Stimulated activated CD4-positive, alpha-beta T cell treated with anti-CD3 and anti-CD28 coated beads, Interleukin-12 subunit alpha, Interleukin-12 subunit beta, amount 100 ng/mL, for 24 hours (primary cell): ENCODE measurements around the gene HRAS.

ENCODE experiments used
- DNase-seq, 2 experiments: peaks; one replicate each; pipeline ENCODE4 v3.0.0-alpha.2; 2020; ENCODE audit warnings: low read depth in 2 of 2

The HRAS gene

DNA sequence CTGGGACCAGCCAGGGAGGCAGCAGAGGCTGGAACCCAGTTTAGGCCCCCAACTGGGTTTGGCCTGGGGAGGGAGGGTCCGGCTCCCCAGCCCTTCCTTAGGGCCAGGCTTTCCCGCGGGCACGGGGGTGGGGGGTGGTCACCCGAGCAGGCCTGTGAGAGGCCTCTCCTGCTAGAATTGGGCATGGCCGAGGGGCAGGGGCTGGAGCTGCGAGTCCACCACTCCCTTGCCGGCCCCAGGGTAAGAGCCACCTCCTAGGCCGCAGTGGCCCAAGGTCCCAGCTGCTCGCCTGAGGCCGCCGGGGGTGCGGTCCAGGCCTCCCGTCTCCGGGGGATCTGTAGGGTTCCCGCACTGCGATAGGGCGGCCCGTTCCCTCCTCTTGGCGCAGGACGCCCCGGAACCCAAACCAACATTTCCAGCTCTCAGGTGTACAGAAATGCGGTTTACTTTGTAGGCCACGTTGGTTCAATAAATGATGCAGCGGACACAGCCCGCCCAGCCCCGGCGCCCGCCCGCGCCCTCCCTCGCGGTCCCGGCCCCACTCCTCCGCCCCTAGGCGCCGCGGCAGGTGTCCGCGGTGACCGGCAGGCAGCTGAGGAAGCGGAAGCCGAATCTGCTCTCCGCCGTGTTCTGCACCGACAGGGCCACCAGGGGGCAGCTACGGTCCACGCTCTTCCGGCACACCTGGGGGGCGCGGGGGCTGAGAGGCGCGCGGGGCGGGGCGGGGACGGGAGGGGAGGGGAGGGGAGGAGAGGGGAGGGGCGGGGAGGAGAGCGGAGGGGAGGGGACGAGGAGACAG, 19.3 kb upstream of the HRAS start:
- peak in 1 of 2 experiments; percentile 60 for DNase-seq

DNA sequence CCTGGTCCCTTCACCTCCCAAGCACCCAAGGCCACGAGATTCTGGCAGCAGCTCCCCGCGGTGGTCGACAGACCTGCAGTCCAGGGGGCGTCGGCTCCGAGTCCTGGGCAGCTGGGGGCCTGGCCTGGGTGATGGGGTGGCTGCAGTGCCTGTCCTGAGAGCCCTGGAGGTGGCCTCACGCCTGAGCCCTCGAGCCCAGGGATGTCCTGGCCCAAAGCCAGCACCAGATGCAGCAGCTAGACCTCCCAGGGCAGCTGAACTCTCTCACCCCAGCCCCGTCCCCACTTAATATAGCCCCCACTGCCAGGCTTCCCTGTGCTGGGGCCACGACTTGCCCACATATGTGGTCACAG, 18.6 kb upstream of the HRAS start:
- DNase-seq = no peak

DNA sequence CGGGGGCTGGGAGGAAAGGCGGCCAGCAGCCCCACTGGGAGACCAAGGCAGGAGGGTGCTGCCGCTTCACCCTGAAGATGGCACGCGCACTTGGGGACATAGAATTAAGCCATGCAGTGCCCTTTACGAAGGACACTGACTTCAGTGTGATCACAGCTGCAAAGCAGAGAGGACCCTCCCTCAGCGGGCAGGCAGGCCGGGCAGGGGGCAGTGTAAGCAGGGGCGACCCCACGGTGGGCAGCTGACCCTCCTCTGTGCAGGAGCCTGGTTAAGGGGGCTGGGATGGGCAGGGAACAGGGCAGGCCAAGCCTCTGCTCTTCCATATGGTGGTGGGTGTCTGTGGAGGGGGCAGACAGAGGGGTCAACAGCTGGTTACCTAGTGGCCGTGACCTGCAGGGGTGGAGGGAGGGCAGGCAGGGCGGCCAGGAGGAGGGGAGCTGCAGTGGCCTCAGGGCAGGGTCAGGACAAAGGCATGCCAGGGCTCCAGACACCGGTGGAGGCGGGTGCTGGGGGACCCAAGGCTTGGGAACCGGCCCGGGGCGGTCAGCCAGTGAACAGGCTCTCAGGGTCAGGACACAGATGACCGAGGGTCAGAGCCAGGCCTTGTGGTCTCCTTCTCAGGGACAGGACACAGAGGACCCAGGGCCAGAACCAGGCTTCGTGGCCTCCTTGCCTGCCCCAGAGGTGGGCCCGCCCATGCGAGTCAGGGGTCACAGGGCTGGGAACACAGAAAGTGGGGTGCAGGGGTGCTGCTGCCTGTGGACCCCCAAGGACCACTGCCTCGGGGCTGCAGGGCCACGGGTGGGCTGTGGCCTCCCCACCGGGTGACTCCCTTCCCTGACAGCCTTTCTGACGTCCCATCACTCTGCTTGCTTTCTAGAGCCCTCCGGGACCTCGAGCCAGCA, 18.0 kb upstream of the HRAS start:
- DNase-seq = no peak

DNA sequence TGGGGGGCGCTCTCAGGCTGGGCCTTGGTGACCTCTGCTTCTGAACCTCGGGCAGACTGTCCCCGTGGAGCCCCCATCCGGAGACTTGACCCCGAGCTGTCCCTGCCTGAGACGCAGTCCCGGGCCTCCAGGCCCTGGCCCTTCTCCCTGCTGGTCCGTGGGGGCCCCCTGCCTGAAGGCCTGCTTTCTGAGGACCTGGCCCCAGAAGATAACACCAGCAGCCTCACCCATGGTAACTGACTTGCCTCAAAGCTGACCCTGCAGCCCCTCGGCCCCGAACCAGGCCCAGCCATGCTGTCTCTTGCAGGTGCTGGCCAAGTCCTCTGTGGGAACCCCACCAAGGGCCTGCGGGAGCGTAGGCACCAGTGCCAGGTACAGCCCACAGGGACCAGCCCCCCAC, 16.2 kb upstream of the HRAS start:
- DNase-seq = no peak

DNA sequence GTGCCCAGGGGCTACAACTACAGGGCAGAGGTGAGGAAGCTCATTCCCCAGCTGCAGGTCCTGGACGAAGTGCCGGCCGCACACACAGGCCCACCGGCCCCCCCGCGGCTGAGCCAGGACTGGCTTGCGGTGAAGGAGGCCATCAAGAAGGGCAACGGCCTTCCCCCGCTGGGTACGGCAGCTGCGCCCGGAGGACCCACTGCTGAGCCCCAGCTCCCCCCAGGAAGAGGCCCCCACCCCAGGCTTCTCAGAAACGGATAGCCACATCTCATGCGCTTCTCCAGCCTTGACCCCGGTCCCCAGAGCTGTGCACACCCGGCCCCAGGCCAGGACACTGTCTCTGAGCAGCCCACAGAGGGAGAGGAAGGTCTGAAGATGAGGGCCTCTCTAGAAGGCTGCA, 15.8 kb upstream of the HRAS start:
- no peak for DNase-seq

DNA sequence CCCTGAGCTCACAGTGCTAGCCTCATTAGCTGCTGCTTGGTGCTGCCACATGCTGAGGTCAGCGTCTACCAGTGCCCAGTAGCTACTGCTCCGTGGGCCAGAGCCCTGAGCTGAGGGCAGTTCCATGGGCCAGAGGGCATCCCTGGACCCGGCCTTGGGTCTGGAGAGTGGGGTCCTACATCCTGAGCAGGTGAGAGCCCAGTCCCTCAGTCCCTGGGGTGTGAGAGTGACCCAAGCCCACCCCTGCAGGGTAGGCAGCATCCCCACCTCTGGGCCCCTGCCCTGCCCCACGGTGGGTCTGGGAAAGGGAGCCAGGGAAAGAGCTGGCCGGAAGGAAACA, 15.3 kb upstream of the HRAS start:
- no peak for DNase-seq

DNA sequence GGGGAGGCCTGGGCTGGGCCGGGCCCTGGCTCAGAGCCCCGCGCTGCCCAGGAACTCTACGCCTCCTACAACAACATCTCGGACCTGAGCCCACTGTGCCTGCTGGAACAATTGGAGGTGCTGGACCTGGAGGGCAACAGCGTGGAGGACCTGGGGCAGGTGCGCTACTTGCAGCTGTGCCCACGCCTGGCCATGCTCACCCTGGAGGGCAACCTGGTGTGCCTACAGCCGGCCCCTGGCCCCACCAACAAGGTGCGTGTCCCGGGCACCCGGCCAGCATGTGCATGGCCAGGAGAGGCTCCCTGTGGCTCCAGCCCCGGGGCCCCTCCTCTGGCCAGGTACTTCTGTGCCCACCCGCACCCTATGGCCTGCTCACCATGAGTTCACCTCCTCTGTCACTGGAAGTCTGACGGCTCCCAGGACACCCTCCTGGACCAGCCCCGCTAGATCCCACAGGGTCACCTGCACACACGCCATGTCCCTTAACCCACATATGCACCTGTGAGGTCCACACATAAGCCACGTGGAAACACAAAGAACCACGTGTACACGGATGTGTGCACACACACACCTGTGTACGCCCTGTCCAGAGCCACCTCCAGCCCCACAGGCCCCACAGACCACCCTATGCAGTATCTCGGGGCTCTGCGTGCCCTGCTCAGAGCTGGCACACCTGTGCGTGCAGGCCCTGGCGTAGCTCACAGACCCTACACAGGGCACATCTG, 14.8 kb upstream of the HRAS start:
- DNase-seq = no peak

DNA sequence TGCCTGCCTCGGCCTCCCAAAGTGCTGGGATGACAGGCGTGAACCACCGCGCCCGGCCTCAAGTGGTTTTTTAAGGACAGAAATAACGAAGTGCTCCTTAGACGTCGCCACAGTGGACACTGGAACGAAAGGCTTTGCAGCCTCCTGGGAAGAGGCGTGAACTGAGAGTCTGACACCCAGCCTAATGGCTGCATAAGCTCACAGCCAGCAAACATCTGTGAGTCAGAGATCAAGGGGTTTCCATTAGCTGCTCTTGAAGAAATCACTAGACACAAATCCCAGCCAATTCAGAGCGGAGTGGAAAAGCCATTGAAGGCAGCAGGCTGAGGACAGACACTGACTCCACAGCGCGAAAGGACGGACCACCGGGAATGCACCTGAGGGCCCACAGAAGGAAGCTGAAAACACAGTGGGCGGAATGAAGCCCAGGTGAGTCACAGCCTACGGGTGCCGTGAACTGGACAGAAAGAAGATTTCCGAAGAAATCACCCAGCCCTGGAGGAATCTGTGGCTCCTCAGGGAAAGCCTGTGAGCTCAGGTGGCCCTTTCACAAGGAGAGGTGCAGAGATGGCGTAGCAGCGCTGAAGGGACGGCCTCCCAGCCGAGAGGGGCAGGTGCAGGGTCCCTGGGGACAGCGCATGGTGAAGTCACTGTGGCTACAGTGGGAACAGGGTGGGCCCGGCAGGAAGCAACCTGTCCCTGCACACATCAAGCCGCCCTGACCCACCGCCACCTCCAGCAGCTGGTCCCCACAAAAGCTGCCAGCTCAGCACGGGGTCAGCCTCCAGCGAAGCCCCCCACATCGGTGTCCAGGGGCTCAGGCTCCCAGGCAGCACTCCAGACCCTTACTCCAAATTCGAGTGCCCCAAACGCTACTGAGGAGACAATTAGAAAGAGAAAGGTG, 13.6 kb upstream of the HRAS start:
- no peak for DNase-seq

DNA sequence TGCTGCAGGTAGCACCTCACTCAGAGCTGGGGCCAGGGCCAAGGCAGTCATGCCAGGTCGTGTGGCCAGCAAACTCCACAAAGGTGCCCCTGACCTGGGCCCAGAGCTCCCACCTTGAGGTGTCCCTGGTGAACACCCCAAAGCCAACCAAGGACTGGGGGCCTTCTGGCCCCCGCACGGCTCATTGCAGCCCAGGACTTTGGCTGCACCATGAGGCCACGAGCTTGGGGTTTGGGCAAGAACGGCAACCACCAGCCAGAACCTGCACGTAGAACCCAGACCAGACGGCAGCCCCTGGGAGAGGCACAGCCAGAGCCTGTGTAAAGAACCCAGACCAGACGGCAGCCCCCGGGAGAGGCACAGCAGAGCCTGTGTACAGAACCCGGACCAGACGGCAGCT, 9.8 kb upstream of the HRAS start:
- DNase-seq = no peak

DNA sequence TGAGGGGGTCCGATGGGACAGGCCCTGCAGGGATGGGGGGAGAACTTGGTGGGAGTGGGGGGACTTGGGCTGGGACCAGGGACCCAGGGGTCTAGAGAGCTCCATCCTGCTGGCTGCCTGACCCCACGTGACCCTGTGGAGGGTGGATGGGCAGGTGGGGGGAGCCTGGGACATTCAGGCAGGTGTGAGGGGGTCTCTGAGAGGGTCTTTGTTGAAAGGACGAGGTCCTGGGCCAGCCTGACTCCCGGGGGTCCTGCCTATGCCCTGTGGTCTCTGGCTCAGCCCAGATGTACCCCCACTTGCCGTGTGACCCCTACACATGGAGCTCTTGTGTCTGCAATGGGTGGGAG, 9.4 kb upstream of the HRAS start:
- no peak for DNase-seq

DNA sequence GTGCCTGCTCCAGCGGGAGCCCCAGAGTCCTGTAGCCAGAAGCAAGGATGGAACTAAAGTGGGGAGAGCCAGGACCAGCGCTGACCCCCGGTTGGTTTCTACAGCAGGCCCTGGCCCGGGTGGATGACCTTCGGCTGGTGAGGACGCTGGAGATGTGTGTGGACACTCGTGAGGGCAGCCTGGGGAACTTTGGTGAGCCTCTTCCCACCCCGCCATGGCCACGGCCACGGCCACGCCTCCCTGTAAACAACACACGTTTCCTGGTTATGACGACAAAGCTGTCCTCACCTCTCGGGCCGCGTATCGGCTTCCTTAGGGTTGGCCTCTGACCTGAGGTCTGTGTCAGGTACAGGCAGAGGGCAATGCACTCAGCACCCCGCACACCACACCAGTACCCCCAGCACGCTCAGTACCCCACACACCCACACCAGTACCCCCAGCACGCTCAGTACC, 6.1 kb upstream of the HRAS start:
- DNase-seq = no peak

DNA sequence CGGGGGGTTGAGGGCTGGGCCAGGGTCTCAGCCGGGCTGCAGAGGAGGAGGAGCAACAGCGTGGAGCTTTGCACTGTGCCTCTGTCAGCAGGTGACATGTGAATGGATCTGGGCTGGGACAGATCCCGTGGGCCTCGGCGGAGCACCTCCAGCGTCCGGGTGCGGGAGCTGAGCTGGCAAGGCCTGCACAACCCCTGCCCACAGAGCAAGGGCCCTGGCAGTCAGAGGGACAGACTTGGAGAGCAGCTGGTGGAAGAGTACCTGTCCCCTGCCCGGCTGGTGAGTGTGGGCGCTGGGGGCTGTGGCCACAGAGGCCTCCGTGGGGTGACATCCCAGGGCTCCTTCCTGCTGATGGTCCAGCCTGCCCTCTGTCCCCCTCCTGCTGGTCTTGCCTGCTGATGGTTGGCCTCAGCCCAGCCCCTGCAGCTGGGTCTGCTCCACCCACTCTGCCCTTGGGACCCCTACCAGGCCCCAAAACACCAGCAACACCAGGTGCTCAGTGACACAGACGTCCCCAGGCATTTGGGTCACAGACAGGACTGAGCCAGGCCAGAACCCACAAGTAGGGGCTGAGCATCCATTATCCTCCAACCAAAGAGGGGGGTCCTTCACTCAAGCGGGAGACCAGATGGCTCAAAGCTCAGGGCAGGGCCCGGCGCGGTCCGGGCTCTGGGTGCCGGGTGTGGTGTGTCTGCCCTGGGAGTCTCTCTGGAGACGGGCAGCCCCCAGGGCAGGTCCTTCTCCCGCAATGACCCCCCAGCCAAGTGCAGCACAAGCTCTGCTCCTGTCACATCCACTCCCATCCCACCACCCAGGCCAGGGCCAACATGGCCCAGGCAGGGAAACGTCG, 5.4 kb upstream of the HRAS start:
- DNase-seq = no peak

DNA sequence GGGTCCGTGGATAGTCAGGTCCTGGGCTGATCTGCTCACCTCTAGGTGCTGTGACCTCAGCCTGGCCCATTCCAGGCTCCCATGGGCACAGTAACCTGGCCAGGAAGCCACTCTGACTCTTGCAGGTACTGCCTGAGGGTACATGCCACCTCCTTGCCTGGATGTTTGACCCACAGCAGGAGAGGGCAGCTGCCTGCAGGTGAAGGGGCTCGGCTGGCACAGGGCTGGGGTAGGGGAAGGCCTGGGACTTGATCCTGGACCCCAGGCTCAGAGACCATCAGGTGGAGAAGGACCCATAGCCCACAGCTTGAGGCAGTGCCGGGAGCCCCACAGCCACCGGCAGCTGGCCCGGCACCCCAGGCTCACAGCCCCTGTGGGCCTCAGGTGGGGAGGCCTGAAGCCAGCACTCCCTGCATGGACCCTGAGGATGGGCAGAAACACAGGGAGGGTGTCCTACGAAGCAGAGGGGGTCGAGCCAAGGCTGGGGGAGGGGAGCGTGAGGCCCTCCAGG, 4.7 kb upstream of the HRAS start:
- DNase-seq = no peak

DNA sequence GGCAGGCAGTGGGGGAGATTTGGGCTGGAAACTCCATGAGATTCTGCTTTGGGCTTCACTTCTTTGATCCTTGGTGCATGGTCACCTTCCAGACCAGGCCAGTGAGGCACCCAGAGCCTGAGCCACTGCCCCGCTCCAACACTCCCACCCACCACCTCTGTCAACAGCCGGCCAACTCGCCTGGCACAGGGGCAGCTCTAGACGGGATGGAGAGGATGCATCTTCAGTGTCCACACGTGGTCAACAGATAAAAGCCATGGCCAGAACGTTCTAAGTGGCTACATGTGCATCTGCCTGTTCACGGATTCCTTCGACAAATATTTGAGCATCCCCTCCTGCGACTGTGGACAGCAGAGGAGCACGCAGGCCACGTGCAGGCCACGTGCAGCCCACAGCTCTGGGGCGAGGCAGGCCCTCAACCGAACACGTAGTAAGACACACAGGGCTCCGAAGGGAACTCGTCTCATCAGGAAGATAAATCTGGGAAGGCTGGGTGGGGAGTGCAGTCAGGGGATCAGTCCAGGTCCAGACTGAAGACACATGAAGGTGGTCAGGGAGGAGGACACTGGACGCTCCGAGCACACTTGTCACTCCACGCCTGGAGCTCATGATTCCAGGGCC, 3.2 kb upstream of the HRAS start:
- DNase-seq = no peak

DNA sequence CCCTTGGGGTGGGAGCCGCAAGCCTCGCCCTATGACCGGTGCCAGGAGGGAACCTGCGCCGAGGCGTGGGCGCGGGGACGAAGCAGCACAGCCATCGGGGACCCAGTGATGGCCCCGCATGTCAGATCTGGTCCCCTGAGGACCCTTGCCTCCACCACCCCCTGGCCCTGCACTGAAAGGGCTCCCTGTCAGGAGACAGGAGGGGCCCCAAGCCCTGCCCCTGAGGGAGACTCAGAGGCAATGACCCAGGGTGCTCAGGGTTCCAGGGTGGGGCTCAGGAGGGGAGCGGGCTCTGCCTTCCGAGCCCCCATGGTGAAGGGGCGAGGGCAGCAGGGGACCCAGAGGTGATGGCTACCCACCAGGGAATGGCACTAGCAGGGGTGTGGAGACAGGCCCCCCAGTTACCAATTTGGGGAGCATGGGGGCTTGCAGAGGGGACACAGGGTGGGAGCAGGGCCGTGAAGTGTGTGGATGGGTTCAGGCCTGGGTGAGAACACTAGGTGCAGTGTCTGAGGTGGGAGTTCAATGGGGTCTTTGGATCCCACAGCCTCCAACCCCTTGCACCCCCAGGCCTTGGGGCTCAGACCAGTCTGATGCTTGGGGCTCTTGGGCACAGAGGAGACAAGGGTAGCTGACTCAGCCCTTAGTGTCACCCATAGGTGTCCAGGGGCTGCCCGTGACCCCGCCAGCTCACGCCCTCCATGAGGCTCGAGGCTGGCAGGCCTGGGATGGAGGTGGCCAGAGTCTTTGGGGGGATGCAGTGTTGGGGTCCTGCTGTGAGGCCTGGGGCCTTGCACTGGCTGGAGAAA, 2.5 kb upstream of the HRAS start:
- no peak for DNase-seq

DNA sequence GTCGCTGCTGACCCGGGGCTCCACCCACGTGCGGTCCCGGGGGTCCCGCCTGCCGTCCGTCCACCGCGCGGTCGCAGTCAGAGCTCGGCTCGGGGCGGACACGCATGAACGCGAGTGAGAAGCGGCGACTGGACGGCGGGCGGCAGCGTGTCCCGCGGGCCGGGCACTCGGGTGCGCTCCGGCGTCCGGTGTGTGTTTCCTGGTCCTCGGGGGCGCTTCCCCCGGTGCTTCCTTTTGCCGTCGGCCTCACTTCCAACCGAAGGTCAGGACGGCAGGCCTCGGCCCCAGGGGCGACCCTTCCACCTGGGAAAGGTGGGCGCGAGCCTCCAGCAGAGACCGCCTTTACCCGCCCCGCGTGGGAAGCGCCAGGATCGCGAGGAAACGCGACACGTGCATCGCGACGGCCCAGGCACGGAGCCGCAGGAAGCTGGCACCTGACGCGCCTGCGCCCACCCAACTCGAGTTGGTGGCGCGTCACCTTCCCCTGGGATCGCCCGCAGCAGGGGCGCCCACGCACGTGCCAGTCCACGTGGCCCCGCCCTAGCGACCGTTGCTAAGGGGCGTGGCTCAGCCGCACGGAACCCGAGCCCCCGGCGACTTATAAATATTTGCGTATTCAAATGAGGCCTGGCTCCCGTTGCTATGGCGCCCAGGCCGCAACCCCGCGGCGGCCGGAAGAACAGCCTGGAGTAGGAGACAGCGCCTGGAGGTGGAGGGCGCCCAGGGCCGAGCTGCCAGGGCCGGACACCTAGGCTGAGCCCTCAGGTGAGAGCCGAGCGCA, 1.7 kb upstream of the HRAS start, which contains the start of gene LRRC56:
TSS of gene LRRC56 (plus strand) at position 687 of the 781 bp plus-strand sequence. CDS start 3,158 bp downstream, outside the sequence.
- peak; percentile 79 to 87 for DNase-seq

DNA sequence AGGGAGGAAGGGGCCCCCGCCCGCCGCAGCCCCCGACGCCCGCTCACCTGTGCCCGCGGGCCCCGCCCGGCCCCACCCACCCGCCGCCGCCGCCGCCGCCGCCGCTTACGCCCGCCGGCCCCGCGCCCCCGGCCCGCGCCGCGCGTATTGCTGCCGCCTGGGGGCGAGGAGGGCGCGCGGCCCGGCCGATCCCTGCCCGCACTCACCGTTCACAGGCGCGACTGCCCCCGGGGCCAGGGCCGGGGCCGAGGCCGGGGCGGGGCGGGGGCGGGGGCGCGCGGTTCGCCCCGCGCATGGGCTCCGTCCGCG, 212 bp downstream of the HRAS start:
- DNase-seq = no peak
